Activated T-helper 2 cell treated with anti-CD3 and anti-CD28 coated beads, Interferon-gamma antibody, Interleukin-2, Interleukin-4, amounts not matched to agents 10 μg/mL and 5 μg/mL and 100 μg/mL, durations not matched to agents 14 hours and 24 hours and 36 hours (primary cell): ENCODE measurements around the gene FAM174B. TPM values are rescaled to one million over a fixed set of nuclear protein-coding genes. Genes with fewer than 3 reads are reported as not detected.

Experiments used
- DNase-seq: peaks from one replicate; pipeline ENCODE4 v3.0.0; 2021; ENCODE audit warnings: low spot score
- H3K27ac Mint-ChIP-seq: one replicate; pipeline ENCODE4 v1.8.0; 2021; ENCODE audit warnings: mixed read lengths
- H3K27me3 Mint-ChIP-seq: one replicate; pipeline ENCODE4 v1.8.0; 2021; ENCODE audit warnings: low read depth, mixed read lengths
- H3K36me3 Mint-ChIP-seq: one replicate; pipeline ENCODE4 v1.8.0; 2021; ENCODE audit warnings: low read depth, mixed read lengths
- H3K4me1 Mint-ChIP-seq: one replicate; pipeline ENCODE4 v1.8.0; 2021; ENCODE audit warnings: low read depth, mixed read lengths
- H3K4me3 Mint-ChIP-seq: one replicate; pipeline ENCODE4 v1.8.0; 2021; ENCODE audit warnings: low read depth, mild to moderate bottlenecking, moderate library complexity, mixed read lengths
- H3K9me3 Mint-ChIP-seq: one replicate; pipeline ENCODE4 v1.8.0; 2021; ENCODE audit warnings: mixed read lengths
- intact Hi-C: fragments of 100-400 bp; cut with micrococcal nuclease; formaldehyde crosslinking; loops from one replicate; pipeline ENCODE4 v1.15.1; 2023
- total RNA-seq: library from RNA; stranded (reverse); gene quantifications from 2 replicates; pipeline ENCODE4 v1.2.3, GENCODE V29; 2022

Gene FAM174B
- total RNA-seq, 1 donor from 2014 or later = 3.7 TPM

GRCh38 chr15:92661069-92661468, 5.5 kb upstream of the FAM174B start:
- H3K36me3 Mint-ChIP-seq = no peaks in the 10 kb centered on the region
- no peaks in the 10 kb centered on the region for H3K9me3 Mint-ChIP-seq
- H3K27ac Mint-ChIP-seq = no peak overlapping the region
- peaks cover 10% of the 10 kb centered on the region for H3K4me1 Mint-ChIP-seq
- peaks cover 28% of the 10 kb centered on the region for H3K27me3 Mint-ChIP-seq
- intact Hi-C loops = no loop called here
- no peak for DNase-seq
- H3K4me3 Mint-ChIP-seq = no peak overlapping the region

- Mint-ChIP-seq H3K4me1 (peaks cover 8% of the 10 kb centered on the region), H3K27me3 (peaks cover 48% of the 10 kb centered on the region), H3K9me3 (no peaks in the 10 kb centered on the region), H3K27ac (no peak overlapping the region), H3K36me3 (no peaks in the 10 kb centered on the region), H3K4me3 (no peak overlapping the region)
- intact Hi-C loops = no loop called here
- no peak for DNase-seq
Measured at GRCh38 chr15:92657486-92657885, 1.9 kb upstream of the FAM174B start.

GRCh38 chr15:92656089-92656488, 514 bp upstream of the FAM174B start:
- no peaks in the 10 kb centered on the region for H3K36me3 Mint-ChIP-seq
- intact Hi-C loops = no loop called here
- H3K4me1 Mint-ChIP-seq = peaks cover 8% of the 10 kb centered on the region
- no peaks in the 10 kb centered on the region for H3K9me3 Mint-ChIP-seq
- H3K27ac Mint-ChIP-seq = no peak overlapping the region
- DNase-seq = no peak
- peak overlapping the region; percentile 57 for H3K4me3 Mint-ChIP-seq
- H3K27me3 Mint-ChIP-seq = peaks cover 57% of the 10 kb centered on the region

- H3K27me3 Mint-ChIP-seq = peaks cover 54% of the 10 kb centered on the region
- H3K27ac Mint-ChIP-seq = no peak overlapping the region
- no peaks in the 10 kb centered on the region for H3K9me3 Mint-ChIP-seq
- peaks cover 8% of the 10 kb centered on the region for H3K4me1 Mint-ChIP-seq
- H3K36me3 Mint-ChIP-seq = no peaks in the 10 kb centered on the region
- no peak for DNase-seq
- H3K4me3 Mint-ChIP-seq = peak overlapping the region; percentile 56
- intact Hi-C loops = no loop called here
Measured at GRCh38 chr15:92654662-92655061, 913 bp downstream of the FAM174B start.

GRCh38 chr15:92653836-92654539, 1.6 kb downstream of the FAM174B start:
- H3K4me3 Mint-ChIP-seq = no peak overlapping the region

GRCh38 chr15:92653366-92653765, 2.2 kb downstream of the FAM174B start:
- no peak overlapping the region for H3K27ac Mint-ChIP-seq
- no peak overlapping the region for H3K4me3 Mint-ChIP-seq
- peaks cover 52% of the 10 kb centered on the region for H3K27me3 Mint-ChIP-seq
- DNase-seq = no peak
- intact Hi-C loops = no loop called here
- H3K9me3 Mint-ChIP-seq = no peaks in the 10 kb centered on the region
- H3K4me1 Mint-ChIP-seq = peaks cover 8% of the 10 kb centered on the region
- H3K36me3 Mint-ChIP-seq = no peaks in the 10 kb centered on the region

More at GRCh38 chr15:92653836-92654539, 1.6 kb downstream of the FAM174B start:
- intact Hi-C loops = no loop called here
- H3K4me1 Mint-ChIP-seq = peaks cover 8% of the 10 kb centered on the region
- H3K9me3 Mint-ChIP-seq = no peaks in the 10 kb centered on the region
- DNase-seq = no peak
- H3K27me3 Mint-ChIP-seq = peaks cover 52% of the 10 kb centered on the region
- no peaks in the 10 kb centered on the region for H3K36me3 Mint-ChIP-seq
- H3K27ac Mint-ChIP-seq = no peak overlapping the region

GRCh38 chr15:92652576-92652966, 3.0 kb downstream of the FAM174B start:
- intact Hi-C loops = no loop called here
- Mint-ChIP-seq H3K4me1 (peaks cover 8% of the 10 kb centered on the region), H3K27me3 (peaks cover 50% of the 10 kb centered on the region), H3K36me3 (no peaks in the 10 kb centered on the region), H3K4me3 (no peak overlapping the region), H3K9me3 (no peaks in the 10 kb centered on the region), H3K27ac (no peak overlapping the region)
- no peak for DNase-seq

- intact Hi-C loops = no loop called here
- H3K4me3 Mint-ChIP-seq = no peak overlapping the region
- H3K4me1 Mint-ChIP-seq = peaks cover 8% of the 10 kb centered on the region
- no peak for DNase-seq
- no peak overlapping the region for H3K27ac Mint-ChIP-seq
- H3K27me3 Mint-ChIP-seq = peaks cover 47% of the 10 kb centered on the region
- H3K36me3 Mint-ChIP-seq = no peaks in the 10 kb centered on the region
- H3K9me3 Mint-ChIP-seq = no peaks in the 10 kb centered on the region
Measured at GRCh38 chr15:92651877-92652575, 3.5 kb downstream of the FAM174B start.

- Mint-ChIP-seq H3K9me3 (no peaks in the 10 kb centered on the region), H3K27ac (no peak overlapping the region), H3K4me3 (no peak overlapping the region), H3K4me1 (peaks cover 4% of the 10 kb centered on the region), H3K36me3 (no peaks in the 10 kb centered on the region), H3K27me3 (peaks cover 40% of the 10 kb centered on the region)
- no peak for DNase-seq
- intact Hi-C loops = no loop called here
Measured at GRCh38 chr15:92650966-92651365, 4.6 kb downstream of the FAM174B start.

GRCh38 chr15:92650256-92650655, 5.3 kb downstream of the FAM174B start:
- Mint-ChIP-seq H3K4me3 (no peak overlapping the region), H3K27ac (no peak overlapping the region), H3K27me3 (peaks cover 40% of the 10 kb centered on the region), H3K9me3 (no peaks in the 10 kb centered on the region), H3K36me3 (no peaks in the 10 kb centered on the region), H3K4me1 (peaks cover 3% of the 10 kb centered on the region)
- intact Hi-C loops = no loop called here
- no peak for DNase-seq

- no peak overlapping the region for H3K27ac Mint-ChIP-seq
- H3K36me3 Mint-ChIP-seq = no peaks in the 10 kb centered on the region
- H3K9me3 Mint-ChIP-seq = no peaks in the 10 kb centered on the region
- intact Hi-C loops = no loop called here
- H3K4me3 Mint-ChIP-seq = no peak overlapping the region
- no peak for DNase-seq
- peaks cover 25% of the 10 kb centered on the region for H3K27me3 Mint-ChIP-seq
- no peaks in the 10 kb centered on the region for H3K4me1 Mint-ChIP-seq
Measured at GRCh38 chr15:92648190-92648875, 7.2 kb downstream of the FAM174B start.

GRCh38 chr15:92647467-92648163, 8.0 kb downstream of the FAM174B start:
- Mint-ChIP-seq H3K4me1 (no peaks in the 10 kb centered on the region), H3K9me3 (no peaks in the 10 kb centered on the region), H3K4me3 (no peak overlapping the region), H3K36me3 (no peaks in the 10 kb centered on the region), H3K27me3 (peaks cover 22% of the 10 kb centered on the region), H3K27ac (no peak overlapping the region)
- intact Hi-C loops = no loop called here
- no peak for DNase-seq
